Measurements from ENCODE around the gene MORN5.
"Not testable (repeated sequence)": the region's sequence is repeated elsewhere in the genome, so short reads cannot be mapped to it uniquely, and the experiment has no call there.

MORN5 gene

DNA sequence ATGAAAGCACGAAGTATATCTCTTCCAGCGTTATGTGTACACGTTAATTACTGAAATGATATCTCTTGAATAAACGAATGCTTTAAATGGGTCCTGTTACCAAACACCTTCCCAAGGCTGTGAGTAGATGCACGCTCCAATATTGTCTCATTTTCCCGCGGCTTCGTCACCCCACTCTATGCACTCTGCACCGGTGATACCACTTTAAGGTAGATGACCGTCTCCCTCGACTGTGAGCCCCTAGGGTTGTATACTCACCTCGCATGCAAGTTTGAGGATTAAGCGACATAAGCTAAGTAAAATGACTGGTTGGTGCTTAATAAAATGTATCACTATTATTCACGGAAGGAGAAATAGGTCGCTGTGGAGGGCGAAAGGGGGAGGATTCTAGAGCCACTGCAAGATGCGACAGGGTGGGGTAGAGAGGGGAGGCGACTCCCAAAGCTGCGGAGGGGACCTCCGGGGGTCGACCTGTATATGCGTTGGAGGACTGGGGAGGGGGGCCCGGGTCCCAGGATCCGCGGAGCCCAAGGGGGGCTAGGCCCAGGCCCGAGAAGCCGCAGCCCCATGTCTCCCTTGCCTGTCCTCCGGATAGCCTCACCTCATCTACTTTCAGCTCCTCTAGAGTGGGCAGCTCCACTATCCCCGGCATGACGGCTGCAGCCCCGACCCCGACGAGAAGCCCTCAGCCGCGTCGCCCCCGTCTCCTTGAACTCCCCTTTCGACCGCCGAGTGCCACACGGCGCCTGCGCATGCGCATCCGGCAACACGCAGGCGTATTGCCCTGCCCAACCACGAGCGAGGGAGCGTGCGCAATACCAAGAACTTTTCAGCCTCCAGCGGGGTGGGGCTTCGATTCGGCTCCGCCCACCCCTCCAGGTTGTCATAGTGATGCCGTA lies at the start of gene MORN5, which contains the start of gene NDUFA8:
Gene MORN5, plus strand, starts transcription at position 883 of the 899 bp plus-strand sequence. CDS start 65 bp downstream, outside the sequence.
Gene NDUFA8, minus strand, starts transcription at position 754 of the 899 bp plus-strand sequence. Its CDS starts 102 bp downstream, at position 652.
- peak within 1 kb of the TSS; percentile 92 for H3K4me3 ChIP-seq (ENCODE audit: low read length)
- H3K9ac ChIP-seq (ENCODE audit: low read length), result peak within 1 kb of the TSS; percentile 95
- no peaks in the 10 kb centered on the region for H3K36me3 ChIP-seq (ENCODE audit: control insufficient read depth, insufficient read depth, low read length, severe bottlenecking)

DNA sequence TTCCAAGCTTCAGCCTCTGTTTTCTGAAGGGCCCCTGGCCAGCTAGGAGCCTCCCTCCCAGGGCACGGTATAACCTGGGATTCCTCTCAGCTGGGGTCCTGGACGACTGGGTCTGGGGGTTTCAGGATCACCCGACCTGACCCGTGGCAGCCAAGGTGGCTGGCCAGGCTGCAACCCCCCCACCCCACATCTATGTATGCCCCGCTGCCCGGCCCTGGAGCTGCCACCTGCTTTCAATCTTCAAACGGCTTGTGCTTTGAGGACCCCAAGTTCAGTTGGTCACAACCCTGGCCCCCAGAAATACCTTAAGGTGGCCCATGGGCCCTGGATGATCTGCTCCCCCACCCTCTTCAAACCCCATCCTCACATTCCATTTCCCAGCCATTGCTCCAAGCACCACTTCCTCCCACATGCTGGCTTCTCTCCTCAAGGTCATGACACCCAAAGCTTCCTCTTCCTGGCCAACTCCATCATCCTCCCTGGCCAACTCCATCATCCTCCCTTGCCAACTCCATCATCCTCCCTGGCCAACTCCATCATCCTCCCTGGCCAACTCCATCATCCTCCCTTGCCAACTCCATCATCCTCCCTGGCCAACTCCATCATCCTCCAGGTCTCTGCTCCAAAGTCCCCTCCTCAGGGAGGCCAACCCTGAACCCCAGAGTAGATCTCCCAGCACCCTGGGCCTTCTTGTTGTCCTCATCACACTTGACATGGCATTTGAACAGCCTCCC lies 49.4 kb upstream of the MORN5 start:
- Histone ChIP-seq H3K4me1 (ENCODE audit: control insufficient read depth, insufficient read depth, low read length) (peaks cover 4% of the 10 kb centered on the region), H3K4me3 (ENCODE audit: low read length) (no peak overlapping the region), H3K9me3 (ENCODE audit: control insufficient read depth, low read length) (no peaks in the 10 kb centered on the region), H3K27me3 (replicated peaks; ENCODE audit: control insufficient read depth, insufficient read depth, low read length) (peaks cover 32% of the 10 kb centered on the region), H3K36me3 (ENCODE audit: control insufficient read depth, insufficient read depth, low read length, severe bottlenecking) (no peaks in the 10 kb centered on the region), H3K9ac (ENCODE audit: low read length) (no peak overlapping the region)
- DNase-seq (ENCODE audit: low read depth), result no peak

More for the DNA sequence above, at the start of gene MORN5, which contains the start of gene NDUFA8:
- peaks cover 13% of the 10 kb centered on the region for H3K4me1 ChIP-seq (ENCODE audit: control insufficient read depth, insufficient read depth, low read length)
- DNase-seq (ENCODE audit: low read depth), result peak; percentile 99
- peaks cover 9% of the 10 kb centered on the region for H3K9me3 ChIP-seq (ENCODE audit: control insufficient read depth, low read length)
- peaks cover 4% of the 10 kb centered on the region for H3K27me3 ChIP-seq (replicated peaks; ENCODE audit: control insufficient read depth, insufficient read depth, low read length)

DNA sequence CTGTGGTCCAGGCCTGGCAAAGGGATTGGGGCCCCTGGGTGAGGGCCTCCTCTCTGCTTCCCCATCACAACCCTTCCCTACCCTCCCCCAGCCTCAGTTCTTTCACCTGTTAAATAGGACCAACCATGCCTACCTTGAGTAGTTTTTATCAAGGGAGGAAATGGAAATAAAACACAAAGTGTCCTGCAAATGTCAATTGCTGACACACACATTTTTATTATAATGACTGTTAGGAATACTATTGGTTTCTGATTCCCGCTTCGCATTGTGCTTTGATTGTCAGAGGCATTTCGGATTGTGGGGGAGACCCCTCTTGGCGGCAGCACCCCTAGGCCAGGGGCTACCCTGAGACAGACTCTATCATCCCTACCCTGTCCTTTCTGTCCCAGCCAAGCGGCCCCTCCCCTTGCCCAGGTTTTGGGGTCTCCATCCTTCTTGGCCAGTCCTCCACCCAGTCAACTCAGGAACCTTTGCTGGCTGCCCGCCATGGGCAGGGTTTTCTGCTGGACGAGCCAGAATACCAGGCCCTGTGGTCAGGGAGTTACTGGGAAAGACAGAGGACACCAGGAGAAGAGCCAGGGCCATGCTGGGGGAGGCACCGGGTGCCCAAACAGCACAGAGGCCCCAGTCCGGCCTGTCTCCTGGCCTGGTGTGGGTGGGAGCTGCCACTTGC lies 48.2 kb upstream of the MORN5 start:
- DNase-seq (ENCODE audit: low read depth), result no peak
- Histone ChIP-seq H3K27me3 (replicated peaks; ENCODE audit: control insufficient read depth, insufficient read depth, low read length) (peaks cover 44% of the 10 kb centered on the region), H3K4me3 (ENCODE audit: low read length) (no peak overlapping the region), H3K36me3 (ENCODE audit: control insufficient read depth, insufficient read depth, low read length, severe bottlenecking) (no peaks in the 10 kb centered on the region), H3K4me1 (ENCODE audit: control insufficient read depth, insufficient read depth, low read length) (peaks cover 2% of the 10 kb centered on the region), H3K9me3 (ENCODE audit: control insufficient read depth, low read length) (no peaks in the 10 kb centered on the region), H3K9ac (ENCODE audit: low read length) (no peak overlapping the region)

DNA sequence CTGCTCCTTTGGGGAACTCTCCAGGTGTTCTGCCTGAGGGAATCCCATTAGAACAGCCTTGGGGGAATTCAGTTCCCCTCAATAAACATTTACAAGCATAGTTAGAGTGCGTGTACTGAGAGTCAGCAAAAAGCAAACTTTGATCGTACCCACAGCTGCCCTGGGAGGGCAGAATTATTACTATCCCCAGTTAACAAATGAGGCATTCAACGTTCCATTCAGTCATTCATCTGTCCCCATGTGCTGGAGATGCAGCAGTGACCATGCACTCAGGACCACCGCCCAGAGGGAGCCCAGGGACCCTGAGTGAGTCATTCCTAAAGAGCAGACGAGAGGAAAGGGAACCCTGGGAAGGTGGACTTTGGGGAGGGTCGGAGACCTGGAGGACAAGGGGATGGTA lies 47.5 kb upstream of the MORN5 start:
- Histone ChIP-seq H3K4me1 (ENCODE audit: control insufficient read depth, insufficient read depth, low read length) (no peaks in the 10 kb centered on the region), H3K4me3 (ENCODE audit: low read length) (no peak overlapping the region), H3K27me3 (replicated peaks; ENCODE audit: control insufficient read depth, insufficient read depth, low read length) (peaks cover 50% of the 10 kb centered on the region), H3K36me3 (ENCODE audit: control insufficient read depth, insufficient read depth, low read length, severe bottlenecking) (no peaks in the 10 kb centered on the region), H3K9me3 (ENCODE audit: control insufficient read depth, low read length) (no peaks in the 10 kb centered on the region), H3K9ac (ENCODE audit: low read length) (no peak overlapping the region)
- no peak for DNase-seq (ENCODE audit: low read depth)

DNA sequence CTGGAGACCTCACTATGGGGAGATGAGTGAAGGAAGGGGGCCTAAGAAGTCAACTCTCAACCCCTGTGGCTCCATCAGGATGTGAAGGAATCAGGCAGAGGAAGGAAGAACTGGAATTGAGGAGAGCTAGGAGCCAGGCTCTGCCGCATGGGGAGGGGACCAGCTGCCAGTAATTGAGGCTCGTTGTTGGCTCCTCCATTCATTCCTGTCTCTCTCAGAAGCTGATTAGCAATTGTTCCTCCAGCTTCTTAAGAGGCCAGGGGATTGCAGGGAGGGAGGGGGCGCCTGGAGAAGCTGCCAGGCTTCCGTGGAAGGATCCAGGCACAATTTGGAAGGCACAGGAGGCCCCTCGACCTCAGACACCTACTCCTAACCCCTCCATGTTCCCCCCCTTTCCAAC lies 46.1 kb upstream of the MORN5 start:
- Histone ChIP-seq H3K9me3 (ENCODE audit: control insufficient read depth, low read length) (no peaks in the 10 kb centered on the region), H3K36me3 (ENCODE audit: control insufficient read depth, insufficient read depth, low read length, severe bottlenecking) (no peaks in the 10 kb centered on the region), H3K4me3 (ENCODE audit: low read length) (no peak overlapping the region), H3K4me1 (ENCODE audit: control insufficient read depth, insufficient read depth, low read length) (no peaks in the 10 kb centered on the region), H3K27me3 (replicated peaks; ENCODE audit: control insufficient read depth, insufficient read depth, low read length) (peaks cover 50% of the 10 kb centered on the region), H3K9ac (ENCODE audit: low read length) (no peak overlapping the region)
- DNase-seq (ENCODE audit: low read depth), result no peak

DNA sequence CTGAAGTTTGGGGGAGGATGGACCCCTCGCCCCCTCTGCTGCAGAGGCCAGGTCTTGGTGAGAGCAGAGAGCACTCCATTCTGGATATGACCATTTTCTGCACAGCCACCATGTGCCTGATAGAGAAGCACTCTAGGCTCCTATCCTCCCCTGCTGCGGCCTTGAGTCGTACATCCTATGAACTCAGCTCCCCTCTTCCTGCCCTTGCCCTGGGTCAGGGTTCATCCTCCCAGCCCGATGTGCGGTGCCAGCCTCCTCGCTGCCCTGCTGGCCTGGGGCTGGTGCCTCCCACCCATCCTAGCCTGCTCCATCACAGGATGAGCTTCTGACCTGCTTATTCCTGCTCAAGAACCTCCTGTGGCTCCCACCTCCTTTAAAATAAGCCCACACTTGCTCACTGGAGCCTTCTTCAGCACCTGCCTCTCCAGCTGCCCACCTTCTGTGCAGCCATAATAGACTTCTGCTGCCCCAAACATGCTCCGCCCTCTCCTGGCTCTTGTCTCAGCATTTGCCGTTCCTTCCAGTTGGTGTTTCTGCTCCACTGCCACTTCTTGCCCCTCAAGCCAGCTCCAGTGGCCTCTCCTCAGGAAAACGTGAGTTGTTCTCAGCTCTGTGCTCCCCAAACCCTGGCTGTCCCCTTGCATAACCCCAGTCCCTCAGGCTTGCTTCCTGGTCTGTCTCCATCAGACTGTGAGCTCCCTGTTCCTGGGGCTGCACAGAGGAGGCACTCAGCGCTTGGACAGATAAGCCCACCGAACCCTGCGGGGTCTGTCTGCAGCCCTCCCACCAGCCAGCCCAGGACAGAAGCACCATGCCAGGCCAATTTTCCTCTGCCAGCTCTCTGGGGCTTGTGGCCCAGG lies 44.3 kb upstream of the MORN5 start:
- Histone ChIP-seq H3K9me3 (ENCODE audit: control insufficient read depth, low read length) (no peaks in the 10 kb centered on the region), H3K36me3 (ENCODE audit: control insufficient read depth, insufficient read depth, low read length, severe bottlenecking) (no peaks in the 10 kb centered on the region), H3K4me1 (ENCODE audit: control insufficient read depth, insufficient read depth, low read length) (no peaks in the 10 kb centered on the region), H3K4me3 (ENCODE audit: low read length) (no peak overlapping the region), H3K9ac (ENCODE audit: low read length) (no peak overlapping the region), H3K27me3 (replicated peaks; ENCODE audit: control insufficient read depth, insufficient read depth, low read length) (peaks cover 50% of the 10 kb centered on the region)
- no peak for DNase-seq (ENCODE audit: low read depth)

DNA sequence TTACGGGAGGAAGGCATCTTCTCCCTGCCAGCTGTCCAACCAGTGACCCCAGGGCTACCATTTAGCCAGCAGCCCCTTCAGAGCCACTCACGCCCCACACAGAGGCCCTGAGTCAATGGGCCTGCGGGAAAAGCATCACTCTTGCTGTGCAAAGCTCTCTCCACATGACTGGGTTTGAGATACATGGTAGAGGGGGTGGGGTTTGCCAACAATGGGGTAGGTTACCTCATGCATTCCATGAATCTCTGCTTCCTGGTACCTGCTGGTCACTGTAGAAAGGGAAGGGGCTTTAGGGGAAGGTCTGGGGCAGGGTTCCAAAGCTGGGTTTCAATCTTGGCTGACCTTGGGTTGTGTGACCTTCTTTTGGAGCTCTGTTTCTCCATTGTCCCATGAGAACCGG lies 43.7 kb upstream of the MORN5 start:
- no peak overlapping the region for H3K4me3 ChIP-seq (ENCODE audit: low read length)
- DNase-seq (ENCODE audit: low read depth), result no peak
- no peaks in the 10 kb centered on the region for H3K9me3 ChIP-seq (ENCODE audit: control insufficient read depth, low read length)
- no peak overlapping the region for H3K9ac ChIP-seq (ENCODE audit: low read length)
- peaks cover 50% of the 10 kb centered on the region for H3K27me3 ChIP-seq (replicated peaks; ENCODE audit: control insufficient read depth, insufficient read depth, low read length)
- H3K4me1 ChIP-seq (ENCODE audit: control insufficient read depth, insufficient read depth, low read length), result no peaks in the 10 kb centered on the region
- H3K36me3 ChIP-seq (ENCODE audit: control insufficient read depth, insufficient read depth, low read length, severe bottlenecking), result no peaks in the 10 kb centered on the region

DNA sequence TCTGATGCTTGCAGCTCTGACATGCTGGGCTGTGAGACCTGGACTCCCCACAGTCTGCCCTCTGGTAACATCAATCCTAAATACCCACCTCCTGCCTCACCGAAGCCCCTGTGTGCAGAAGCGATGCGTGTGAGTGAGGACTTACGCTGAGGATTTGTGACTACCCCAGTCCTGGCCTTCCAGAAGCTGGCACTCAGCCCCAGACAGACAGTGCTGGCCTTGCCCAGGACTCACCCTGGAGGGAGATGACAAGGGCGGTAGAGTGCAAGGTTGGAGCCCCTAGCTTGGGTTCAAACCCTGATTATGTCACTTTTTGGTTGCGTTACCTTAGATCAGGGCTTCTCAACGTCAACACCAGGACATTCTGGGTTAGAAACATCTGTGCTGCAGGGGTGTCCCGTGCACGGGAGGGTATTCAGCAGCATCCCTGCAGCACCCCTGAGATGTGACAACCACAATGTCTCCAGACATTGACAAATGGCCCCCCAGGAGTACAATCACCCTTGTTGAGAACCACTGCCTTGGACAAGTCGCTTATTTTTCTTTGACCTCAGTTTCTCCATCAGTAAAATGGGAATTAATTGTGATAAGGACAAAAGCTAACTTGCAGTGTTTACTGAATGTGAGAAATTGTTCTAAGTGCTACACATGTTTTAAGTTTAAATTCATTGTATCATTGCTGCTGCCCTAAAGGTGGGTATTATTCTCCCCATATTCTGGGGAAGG lies 43.1 kb upstream of the MORN5 start:
- peaks cover 50% of the 10 kb centered on the region for H3K27me3 ChIP-seq (replicated peaks; ENCODE audit: control insufficient read depth, insufficient read depth, low read length)
- H3K4me3 ChIP-seq (ENCODE audit: low read length), result no peak overlapping the region
- H3K4me1 ChIP-seq (ENCODE audit: control insufficient read depth, insufficient read depth, low read length), result no peaks in the 10 kb centered on the region
- no peak for DNase-seq (ENCODE audit: low read depth)
- H3K9me3 ChIP-seq (ENCODE audit: control insufficient read depth, low read length), result no peaks in the 10 kb centered on the region
- no peaks in the 10 kb centered on the region for H3K36me3 ChIP-seq (ENCODE audit: control insufficient read depth, insufficient read depth, low read length, severe bottlenecking)
- H3K9ac ChIP-seq (ENCODE audit: low read length), result no peak overlapping the region

DNA sequence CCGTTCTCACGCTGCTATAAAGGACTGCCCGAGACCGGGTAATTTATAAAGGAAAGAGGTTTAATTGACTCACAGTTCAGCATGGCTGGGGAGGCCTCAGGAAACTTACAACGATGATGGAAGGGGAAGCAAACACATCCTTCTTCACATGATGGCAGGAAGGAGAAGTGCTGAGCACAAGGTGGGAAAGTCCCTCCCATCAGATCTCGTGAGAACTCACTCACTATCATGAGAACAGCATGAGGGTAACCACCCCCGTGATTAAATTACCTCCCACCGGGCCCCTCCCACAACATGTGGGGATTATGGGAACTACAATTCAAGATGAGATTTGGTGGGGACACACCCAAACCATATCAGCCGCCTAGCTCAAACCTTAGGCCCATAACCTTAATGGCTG lies 42.5 kb upstream of the MORN5 start:
- not testable (repeated sequence) for H3K36me3 ChIP-seq (ENCODE audit: control insufficient read depth, insufficient read depth, low read length, severe bottlenecking); DNase-seq (ENCODE audit: low read depth); H3K9me3 ChIP-seq (ENCODE audit: control insufficient read depth, low read length); H3K4me3 ChIP-seq (ENCODE audit: low read length); H3K4me1 ChIP-seq (ENCODE audit: control insufficient read depth, insufficient read depth, low read length); H3K9ac ChIP-seq (ENCODE audit: low read length)
- peaks cover 46% of the 10 kb centered on the region for H3K27me3 ChIP-seq (replicated peaks; ENCODE audit: control insufficient read depth, insufficient read depth, low read length)
